EH (cell line): ENCODE measurements around the gene ASB2.

ENCODE experiments used
- DNase-seq: peaks from one replicate; pipeline ENCODE4 v3.0.0-alpha.2; 2015; ENCODE audit warnings: low read depth

ASB2 gene

GRCh38 chr14:93929048-93929535 lies 47.3 kb downstream of the ASB2 start:
- no peak for DNase-seq

- no peak for DNase-seq
Observed at GRCh38 chr14:93928184-93929047, 48.0 kb downstream of the ASB2 start.

- no peak for DNase-seq
Observed at GRCh38 chr14:93927800-93928145, 48.6 kb downstream of the ASB2 start.

GRCh38 chr14:93926873-93927799 lies 49.2 kb downstream of the ASB2 start, which contains the start of gene FAM181A:
TSS of gene FAM181A (plus strand) at chr14:93927344. CDS start at chr14:93928286, 942 bp downstream.
- no peak for DNase-seq

GRCh38 chr14:93926245-93926872 lies 50.0 kb downstream of the ASB2 start:
- DNase-seq, result no peak

GRCh38 chr14:93925374-93925895 lies 50.9 kb downstream of the ASB2 start:
- DNase-seq, result no peak

- DNase-seq, result no peak
Observed at GRCh38 chr14:93924592-93925355, 51.6 kb downstream of the ASB2 start.

- no peak for DNase-seq
Observed at GRCh38 chr14:93923626-93924025, 52.7 kb downstream of the ASB2 start.

- DNase-seq, result no peak
Observed at GRCh38 chr14:93921001-93921806, 55.2 kb downstream of the ASB2 start.

- no peak for DNase-seq
Observed at GRCh38 chr14:93917141-93917540, 59.2 kb downstream of the ASB2 start.

GRCh38 chr14:93916498-93916897 lies 59.9 kb downstream of the ASB2 start:
- no peak for DNase-seq

- DNase-seq, result no peak
Observed at GRCh38 chr14:93915800-93916199, 60.6 kb downstream of the ASB2 start.

GRCh38 chr14:93915070-93915705 lies 61.2 kb downstream of the ASB2 start:
- no peak for DNase-seq

- DNase-seq, result peak; percentile 2
Observed at GRCh38 chr14:93914278-93914677, 62.1 kb downstream of the ASB2 start.

GRCh38 chr14:93912782-93913181 lies 63.6 kb downstream of the ASB2 start:
- DNase-seq, result no peak

GRCh38 chr14:93911975-93912615 lies 64.3 kb downstream of the ASB2 start:
- DNase-seq, result no peak

GRCh38 chr14:93909429-93910128 lies 66.8 kb downstream of the ASB2 start:
- DNase-seq, result no peak
